ENCODE data around the gene DLL1. TPM values are rescaled to one million over a fixed set of nuclear protein-coding genes. Genes with fewer than 3 reads are reported as not detected.

Gene DLL1
- total and polyA plus RNA-seq, 9 of the 15 experiments (the other 6 are each of a cell fraction or from before 2014, with no cell fraction given) = not detected

DNA sequence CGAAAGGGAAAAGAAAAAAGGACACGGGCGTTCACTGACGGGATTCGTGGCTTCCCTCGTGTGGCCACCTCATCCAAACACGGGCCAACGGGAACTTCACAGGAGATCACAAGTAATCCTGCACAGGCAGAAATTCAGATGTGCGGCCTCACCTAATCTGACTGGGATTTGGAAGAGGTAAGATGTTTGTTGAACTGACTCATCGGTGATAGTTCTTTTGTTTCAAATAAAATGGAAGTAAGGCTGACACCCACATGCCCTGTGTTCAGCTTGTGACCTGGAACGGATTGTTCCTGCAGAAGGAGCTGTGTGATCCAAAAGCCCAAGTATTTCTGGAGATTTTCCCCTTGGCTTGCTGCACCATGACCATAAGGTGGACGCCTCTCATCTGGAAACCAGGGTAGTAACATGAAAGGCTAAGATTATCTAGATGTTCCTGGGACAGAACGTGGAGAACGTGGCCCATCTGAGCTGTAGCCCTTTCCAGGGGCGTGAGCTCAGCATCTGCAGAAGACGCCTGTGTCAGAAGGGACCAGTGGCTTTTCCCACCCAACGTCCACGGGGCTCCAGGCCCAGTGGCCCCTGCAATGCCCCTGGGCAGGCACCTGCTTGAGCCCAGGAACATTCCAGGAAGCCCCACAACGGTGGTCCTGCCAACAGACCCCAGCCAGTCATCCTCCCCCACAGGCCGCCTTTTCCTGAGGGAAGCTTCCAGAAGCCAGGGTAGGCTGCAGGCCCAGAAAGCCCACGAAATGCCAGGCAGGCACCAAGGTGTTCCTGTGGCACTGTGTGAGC lies 39.7 kb downstream of the DLL1 start:
- Histone ChIP-seq H3K36me3 (ENCODE audit: control insufficient read depth, insufficient read depth, low read length) (no peaks in the 10 kb centered on the region), H3K4me2 (ENCODE audit: insufficient read depth, low read length) (no peak overlapping the region), H3K79me2 (ENCODE audit: control insufficient read depth, insufficient read depth, low read length) (no peaks in the 10 kb centered on the region), H2AFZ (ENCODE audit: low read depth, low read length) (no peak overlapping the region), H3K27me3 (ENCODE audit: control insufficient read depth in 2 of 2, insufficient read depth in 2 of 2, low read length in 2 of 2) (peaks cover 80 to 92% of the 10 kb centered on the region in 2 experiments), H4K20me1 (replicated peaks; ENCODE audit: control insufficient read depth, insufficient read depth, low read length) (peaks cover 30% of the 10 kb centered on the region), H3K4me1 (replicated peaks in 1 of 2; ENCODE audit: control insufficient read depth in 2 of 2, insufficient read depth in 2 of 2, low read length in 2 of 2) (peaks cover 0 to 10% of the 10 kb centered on the region in 2 experiments; a peak in 1 of 5 replicates), H3K9me1 (ENCODE audit: control insufficient read depth, insufficient read depth, low read length) (no peaks in the 10 kb centered on the region), H3K9me3 (replicated peaks; ENCODE audit: control insufficient read depth, insufficient read depth, low read depth, low read length) (no peaks in the 10 kb centered on the region), H3K4me3 (no peak overlapping the region), H3K27ac (ENCODE audit: extremely low read depth, low read depth, low read length) (no peak overlapping the region), H3K9ac (ENCODE audit: insufficient read depth in 1 of 2, low read depth in 2 of 2, low read length in 2 of 2) (no peak overlapping the region)
- no peak for ATAC-seq
- DNase-seq (ENCODE audit: extremely low read depth in 1 of 4, low spot score in 3 of 4) = no peak
- BruUV-seq (replicated peaks) = no TSS peak
- peak; percentile 37 for FAIRE-seq
- WGBS (ENCODE audit: insufficient coverage, low coverage, missing lambda C conversion rate) = under 1% methylated on average over 21 of the region's 21 CpGs
- intact Hi-C loops (cut with micrococcal nuclease) = no loop called here
- TF ChIP-seq SMC3 (conservative IDR thresholded peaks at IDR 0.05; ENCODE audit: insufficient read depth, low read depth, low read length) (no peak), MAFF (IDR thresholded peaks at IDR 0.05; ENCODE audit: low read length) (no peak), SRSF3 (IDR thresholded peaks at IDR 0.05; ENCODE audit: insufficient read depth, low read length) (no peak), ZNF140 (CRISPR knock-in tag; IDR thresholded peaks at IDR 0.05) (no peak), KAT7 (CRISPR knock-in tag; IDR thresholded peaks at IDR 0.05; ENCODE audit: borderline replicate concordance) (no peak), CREBBP (IDR thresholded peaks at IDR 0.05; ENCODE audit: low read depth, low read length) (no peak)
- CTCF ChIA-PET (ENCODE audit: low intra/inter-chr PET ratio) = no interaction called here
- in situ Hi-C loops (cut with MboI) = no loop called here
- POLR2A ChIA-PET = interaction anchor here (0.8 kb wide), 1 partner anchor 20 kb away, joined by 4 read pairs; no protein-coding TSS in a partner anchor
